ENCODE results near the gene DCAF12.

The DCAF12 gene

GRCh38 chr9:34126207-34127034, at the start of gene DCAF12:
TSS of gene DCAF12 (minus strand) at chr9:34126698. CDS start at chr9:34126431, 267 bp downstream.
- peak; percentile 92 for DNase-seq

GRCh38 chr9:34176089-34176488, 49.6 kb upstream of the DCAF12 start:
- DNase-seq = no peak

GRCh38 chr9:34171753-34172535, 45.4 kb upstream of the DCAF12 start:
- DNase-seq = peak; percentile 82

GRCh38 chr9:34170237-34170991, 43.9 kb upstream of the DCAF12 start:
- DNase-seq = no peak

GRCh38 chr9:34169125-34169524, 42.6 kb upstream of the DCAF12 start:
- no peak for DNase-seq

- no peak for DNase-seq
Observed at GRCh38 chr9:34163434-34163833, 36.9 kb upstream of the DCAF12 start.

- no peak for DNase-seq
Observed at GRCh38 chr9:34158362-34158869, 31.9 kb upstream of the DCAF12 start.

GRCh38 chr9:34157898-34158297, 31.4 kb upstream of the DCAF12 start:
- DNase-seq = no peak

GRCh38 chr9:34157318-34157717, 30.8 kb upstream of the DCAF12 start:
- DNase-seq = no peak

GRCh38 chr9:34154057-34154456, 27.6 kb upstream of the DCAF12 start:
- no peak for DNase-seq

GRCh38 chr9:34151398-34151797, 24.9 kb upstream of the DCAF12 start:
- DNase-seq = no peak

- DNase-seq = no peak
Observed at GRCh38 chr9:34145165-34145564, 18.7 kb upstream of the DCAF12 start.

GRCh38 chr9:34143116-34143515, 16.6 kb upstream of the DCAF12 start:
- DNase-seq = no peak

GRCh38 chr9:34140853-34141252, 14.4 kb upstream of the DCAF12 start:
- no peak for DNase-seq

- DNase-seq = peak; percentile 5
Observed at GRCh38 chr9:34139477-34140146, 13.1 kb upstream of the DCAF12 start.

- peak; percentile 18 for DNase-seq
Observed at GRCh38 chr9:34138644-34139043, 12.1 kb upstream of the DCAF12 start.

GRCh38 chr9:34134521-34134920, 8.0 kb upstream of the DCAF12 start:
- no peak for DNase-seq

- no peak for DNase-seq
Observed at GRCh38 chr9:34133436-34133949, 7.0 kb upstream of the DCAF12 start.

- no peak for DNase-seq
Observed at GRCh38 chr9:34131571-34131970, 5.1 kb upstream of the DCAF12 start.

GRCh38 chr9:34127035-34127948, 794 bp upstream of the DCAF12 start:
- no peak for DNase-seq

GRCh38 chr9:34125681-34126206, 754 bp downstream of the DCAF12 start:
- DNase-seq = peak; percentile 7
